ENCODE data around the gene SNX24.

- TF ChIP-seq REST (IDR thresholded peaks at IDR 0.05): no peak
- TF ChIP-seq YY1 (IDR thresholded peaks at IDR 0.05): no peak
- no peak for TF ChIP-seq CTCF (IDR thresholded peaks at IDR 0.05; ENCODE audit: low read depth, low read length, missing input control)
- TF ChIP-seq RAD21 (IDR thresholded peaks at IDR 0.05): no peak
These were observed 30.1 kb upstream of the SNX24 start for GRCh38 chr5:122815218-122815767.
